ENCODE data around the gene DRD3.

The DRD3 gene

GRCh38 chr3:114122027-114122709 lies 56.7 kb downstream of the DRD3 start:
- no peak for DNase-seq (ENCODE audit: low read depth in 3 of 3, low spot score in 1 of 3)

GRCh38 chr3:114120211-114120610 lies 58.6 kb downstream of the DRD3 start:
- no peak for DNase-seq (ENCODE audit: low read depth in 3 of 3, low spot score in 1 of 3)

DNA sequence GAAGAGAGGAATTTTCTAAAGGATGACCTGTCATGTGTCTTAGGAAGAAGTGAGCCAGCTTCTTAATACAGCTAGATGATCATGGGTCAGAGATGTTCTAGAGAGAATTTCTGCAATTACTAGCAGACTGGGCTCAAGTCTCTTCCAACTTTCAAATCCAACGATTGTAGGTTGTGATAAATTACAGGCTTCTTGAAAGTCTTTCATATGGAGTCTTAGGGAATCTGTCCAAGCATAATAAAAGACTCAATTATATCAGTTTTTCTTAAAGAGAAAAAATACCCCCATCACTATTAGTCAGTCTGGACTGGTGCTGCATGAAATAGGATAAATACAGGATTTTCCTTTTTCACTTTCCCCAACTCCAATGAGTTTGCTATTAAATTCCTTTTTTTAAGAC lies 59.1 kb downstream of the DRD3 start:
- no peak for DNase-seq (ENCODE audit: low read depth in 3 of 3, low spot score in 1 of 3)

DNA sequence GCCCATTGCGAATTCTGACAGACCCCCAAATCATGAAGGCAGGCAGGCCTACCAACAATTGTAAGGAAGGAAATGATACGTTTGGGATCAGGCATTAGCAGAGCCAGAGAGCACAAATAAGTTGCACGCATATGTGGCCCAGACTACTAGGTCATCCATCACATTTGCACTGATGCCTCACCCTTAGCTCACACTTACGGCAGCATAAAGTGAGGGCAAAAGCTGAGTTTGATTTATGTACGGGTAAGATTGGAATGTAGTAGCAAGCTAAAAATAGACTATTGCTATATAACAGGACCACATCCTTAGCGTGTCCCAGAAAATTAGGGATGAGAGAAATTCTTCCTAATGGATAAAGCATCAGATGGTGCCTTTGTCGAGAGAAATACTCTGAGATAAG lies 63.7 kb downstream of the DRD3 start:
- DNase-seq (ENCODE audit: low read depth in 3 of 3, low spot score in 1 of 3): no peak

GRCh38 chr3:114114719-114115118 lies 64.1 kb downstream of the DRD3 start:
- no peak for DNase-seq (ENCODE audit: low read depth in 3 of 3, low spot score in 1 of 3)

DNA sequence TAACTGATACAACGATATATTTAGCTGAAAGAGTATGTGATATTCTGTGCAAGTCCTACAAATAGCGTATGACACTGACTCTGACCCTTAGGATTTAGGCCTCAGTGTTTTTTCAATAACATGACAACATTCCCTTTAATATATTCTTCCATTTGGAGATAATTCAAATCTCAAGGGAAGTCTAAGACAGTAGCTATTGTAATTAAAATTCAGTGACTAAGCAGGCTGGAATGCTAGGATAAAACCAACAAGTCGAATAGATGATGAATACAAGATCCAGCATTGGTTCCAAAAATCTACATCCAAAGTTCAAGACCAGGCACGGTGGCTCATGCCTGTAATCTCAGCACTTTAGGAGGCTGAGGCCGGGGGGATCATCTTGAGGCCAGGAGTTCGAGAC lies 66.2 kb downstream of the DRD3 start:
- no peak for DNase-seq (ENCODE audit: low read depth in 3 of 3, low spot score in 1 of 3)

DNA sequence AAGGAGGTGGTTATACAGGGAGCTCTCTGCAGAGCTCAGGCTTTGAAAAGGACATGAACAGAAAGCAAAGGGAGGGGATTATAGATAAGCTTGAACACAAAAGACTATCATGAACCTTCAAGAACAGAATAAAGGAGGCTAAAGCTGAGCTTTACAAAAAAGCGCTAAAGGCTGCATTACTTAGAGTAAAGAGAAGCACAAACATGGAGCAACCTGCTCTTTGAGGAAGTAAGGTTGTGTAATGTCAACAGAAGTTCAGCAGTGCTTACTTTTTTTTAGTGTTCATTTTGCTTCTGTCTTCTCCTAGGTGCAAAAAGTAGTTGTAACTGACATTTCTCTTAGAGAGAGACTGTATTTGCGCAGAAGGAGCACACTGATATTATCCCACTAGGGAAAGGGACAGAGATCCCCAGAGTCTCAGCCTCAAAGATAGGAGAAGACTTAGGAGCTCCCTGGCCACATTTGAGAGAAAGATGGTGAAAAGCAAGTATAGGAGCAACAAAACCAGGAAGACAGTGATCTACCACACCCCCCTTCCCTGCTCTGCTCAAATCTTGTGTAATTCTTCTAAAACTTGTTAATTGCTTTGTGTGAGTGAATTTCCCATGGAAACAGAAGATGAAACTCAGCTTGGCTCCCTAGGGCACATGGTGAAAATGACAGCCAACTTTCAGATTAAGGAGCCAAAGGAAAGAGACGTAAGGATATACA lies 67.6 kb downstream of the DRD3 start:
- no peak for DNase-seq (ENCODE audit: low read depth in 3 of 3, low spot score in 1 of 3)

DNA sequence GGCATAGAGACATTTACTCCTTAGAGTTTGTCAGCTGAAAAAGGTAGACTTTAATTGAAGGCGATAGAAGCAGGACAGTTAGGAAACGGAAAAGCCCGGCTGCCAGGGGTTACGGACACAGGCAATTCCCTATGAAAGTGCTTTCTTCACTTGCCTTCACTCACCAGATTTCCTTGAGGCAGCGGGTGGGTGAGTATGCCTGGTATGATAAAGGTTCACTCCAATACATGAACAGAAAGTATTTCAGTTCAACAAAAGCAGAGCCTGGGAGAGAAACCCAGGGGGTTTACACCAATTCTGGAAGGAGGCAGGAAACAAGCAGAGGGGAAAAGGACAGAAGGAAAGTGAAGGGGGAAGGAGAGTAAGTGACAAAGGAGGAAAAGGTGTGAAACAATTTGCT lies 68.4 kb downstream of the DRD3 start:
- no peak for DNase-seq (ENCODE audit: low read depth in 3 of 3, low spot score in 1 of 3)

- DNase-seq (ENCODE audit: low read depth in 3 of 3, low spot score in 1 of 3): no peak
Observed at GRCh38 chr3:114108137-114108536, 70.7 kb downstream of the DRD3 start.

- DNase-seq (ENCODE audit: low read depth in 3 of 3, low spot score in 1 of 3): no peak
Observed at GRCh38 chr3:114104414-114104813, 74.4 kb downstream of the DRD3 start.

DNA sequence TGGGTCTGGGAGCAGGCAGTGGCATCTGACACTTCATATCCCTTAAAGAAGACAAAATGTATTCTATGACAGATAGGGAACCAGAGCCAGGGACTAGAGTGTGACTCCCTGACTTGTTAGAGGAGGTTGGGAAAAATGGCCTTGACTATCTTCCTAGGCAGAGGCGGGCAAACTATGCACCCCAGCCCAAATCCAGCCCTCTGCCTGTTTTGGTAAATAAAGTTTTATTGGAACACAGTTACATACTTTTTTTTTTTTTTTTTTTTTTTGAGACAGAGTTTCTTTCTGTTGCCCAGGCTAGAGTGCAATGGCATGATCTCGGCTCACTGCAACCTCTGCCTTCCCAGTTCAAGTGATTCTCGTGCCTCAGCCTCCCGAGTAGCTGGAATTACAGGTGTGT lies 75.0 kb downstream of the DRD3 start:
- no peak for DNase-seq (ENCODE audit: low read depth in 3 of 3, low spot score in 1 of 3)

DNA sequence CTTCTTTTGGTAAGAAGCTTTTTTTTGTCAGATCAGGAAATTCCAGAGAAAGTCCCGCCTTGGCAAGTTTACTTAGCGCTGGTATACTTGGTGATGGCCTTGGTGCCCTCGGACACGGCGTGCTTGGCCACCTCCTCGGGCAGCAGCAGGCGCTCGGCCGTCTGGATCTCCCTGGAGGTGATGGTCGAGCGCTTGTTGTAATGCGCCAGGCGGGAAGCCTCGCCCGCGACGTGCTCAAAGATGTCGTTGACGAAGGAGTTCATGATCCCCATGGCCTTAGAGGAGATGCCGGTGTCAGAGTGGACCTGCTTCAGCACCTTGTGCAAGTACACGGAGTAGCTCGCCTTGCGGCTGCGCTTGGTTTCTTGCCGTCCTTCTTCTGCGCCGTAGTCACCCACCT lies 75.7 kb downstream of the DRD3 start:
- DNase-seq (ENCODE audit: low read depth in 3 of 3, low spot score in 1 of 3): no peak

GRCh38 chr3:114101101-114101500 lies 77.8 kb downstream of the DRD3 start:
- no peak for DNase-seq (ENCODE audit: low read depth in 3 of 3, low spot score in 1 of 3)

- DNase-seq (ENCODE audit: low read depth in 3 of 3, low spot score in 1 of 3): no peak
Observed at GRCh38 chr3:114095796-114096195, 83.1 kb downstream of the DRD3 start.

GRCh38 chr3:114093596-114093995 lies 85.3 kb downstream of the DRD3 start:
- no peak for DNase-seq (ENCODE audit: low read depth in 3 of 3, low spot score in 1 of 3)

DNA sequence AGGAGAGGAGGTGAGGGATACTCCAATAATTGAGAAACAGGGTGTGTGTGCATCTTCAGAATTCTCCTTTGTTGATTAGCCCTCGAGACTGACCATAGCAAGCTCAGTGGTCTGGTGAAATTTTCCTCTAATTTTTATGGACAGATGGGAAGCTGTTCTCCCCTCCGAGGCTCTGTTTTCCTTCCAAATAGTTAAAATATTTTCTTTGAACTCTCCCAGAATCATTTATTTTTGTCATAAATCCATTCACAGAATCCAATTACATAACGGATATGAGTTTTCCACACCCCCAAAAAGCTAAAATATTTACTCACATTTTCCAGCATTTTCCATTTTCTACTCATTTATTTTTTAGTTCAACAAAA lies 85.9 kb downstream of the DRD3 start:
- no peak for DNase-seq (ENCODE audit: low read depth in 3 of 3, low spot score in 1 of 3)

- DNase-seq (ENCODE audit: low read depth in 3 of 3, low spot score in 1 of 3): no peak
Observed at GRCh38 chr3:114092151-114093015, 86.5 kb downstream of the DRD3 start.

DNA sequence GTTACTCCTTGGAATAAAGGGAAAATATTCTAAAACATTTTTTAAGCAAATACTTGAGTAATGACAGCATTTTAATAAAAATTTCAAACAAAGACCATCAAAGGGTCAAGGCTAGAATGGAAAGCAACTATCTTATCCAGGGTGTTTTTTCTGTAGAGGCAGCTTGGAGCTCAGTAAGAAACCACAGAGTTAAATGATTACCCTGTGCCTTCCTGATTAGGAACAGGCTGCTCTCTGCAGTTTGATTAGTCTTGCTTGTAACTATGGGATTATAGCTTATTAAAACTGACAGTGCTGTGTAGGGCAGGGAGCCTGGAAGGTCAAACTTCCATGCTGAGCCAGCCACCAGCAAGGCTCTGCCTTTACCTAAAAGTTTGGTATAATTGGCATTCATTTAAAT lies 89.2 kb downstream of the DRD3 start:
- DNase-seq (ENCODE audit: low read depth in 3 of 3, low spot score in 1 of 3): no peak

DNA sequence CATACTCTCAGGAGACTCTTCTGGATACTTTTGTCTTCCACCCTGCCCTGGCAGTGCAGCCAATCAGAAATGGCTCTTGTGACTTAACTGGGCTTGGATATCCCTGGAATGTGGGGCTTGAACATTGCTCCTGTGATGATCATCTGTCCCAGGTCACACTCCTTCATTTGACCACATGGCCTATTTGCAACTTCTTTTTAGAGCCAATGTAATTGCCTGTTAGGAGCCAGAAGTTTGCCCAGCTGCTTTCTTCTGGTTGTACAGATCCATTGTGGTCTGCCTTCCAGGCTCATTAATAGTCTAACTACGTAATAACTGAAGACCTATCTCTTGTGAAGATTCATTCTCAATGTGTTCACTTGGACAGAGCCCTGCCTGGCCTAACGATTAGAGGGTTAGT lies 92.5 kb downstream of the DRD3 start:
- DNase-seq (ENCODE audit: low read depth in 3 of 3, low spot score in 1 of 3): no peak

DNA sequence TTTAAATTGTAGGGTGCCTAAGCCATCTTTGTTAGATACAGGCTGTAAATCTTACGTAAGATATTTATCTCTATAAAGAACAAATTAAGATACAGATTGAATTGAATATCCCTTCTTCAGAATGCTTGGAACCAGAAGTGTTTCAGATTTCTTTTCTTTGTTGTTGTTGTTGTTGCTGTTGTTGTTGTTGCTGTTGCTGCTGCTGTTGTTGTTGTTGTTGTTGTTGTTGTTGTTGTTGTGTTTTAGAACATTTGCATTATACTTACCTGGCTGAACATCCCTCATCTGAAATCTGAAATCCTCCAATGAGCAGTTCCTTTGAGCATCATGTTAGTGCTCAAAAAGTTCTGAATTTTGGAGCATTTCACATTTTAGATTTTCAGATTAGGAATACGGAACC lies 95.7 kb downstream of the DRD3 start:
- DNase-seq (ENCODE audit: low read depth in 3 of 3, low spot score in 1 of 3): no peak

DNA sequence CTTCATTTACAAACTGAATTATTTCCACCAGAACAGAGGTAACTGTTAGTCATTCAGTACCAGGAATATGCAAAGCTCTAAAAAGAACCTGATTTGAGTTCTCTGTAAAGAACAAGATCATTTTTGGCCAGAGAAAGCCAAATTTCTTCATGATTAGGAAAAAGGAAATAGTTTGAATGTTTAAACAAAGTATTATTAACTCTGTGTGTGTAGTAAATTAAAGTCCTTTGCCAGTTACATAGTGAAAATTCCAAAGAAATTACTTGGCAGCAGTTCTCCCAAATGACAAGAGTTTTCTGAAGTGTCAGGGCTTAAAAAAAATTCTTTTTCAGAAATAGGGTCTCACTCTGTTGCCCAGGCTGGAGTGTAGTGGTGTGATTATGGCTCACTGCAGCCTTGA lies 97.8 kb downstream of the DRD3 start:
- DNase-seq (ENCODE audit: low read depth in 3 of 3, low spot score in 1 of 3): no peak

DNA sequence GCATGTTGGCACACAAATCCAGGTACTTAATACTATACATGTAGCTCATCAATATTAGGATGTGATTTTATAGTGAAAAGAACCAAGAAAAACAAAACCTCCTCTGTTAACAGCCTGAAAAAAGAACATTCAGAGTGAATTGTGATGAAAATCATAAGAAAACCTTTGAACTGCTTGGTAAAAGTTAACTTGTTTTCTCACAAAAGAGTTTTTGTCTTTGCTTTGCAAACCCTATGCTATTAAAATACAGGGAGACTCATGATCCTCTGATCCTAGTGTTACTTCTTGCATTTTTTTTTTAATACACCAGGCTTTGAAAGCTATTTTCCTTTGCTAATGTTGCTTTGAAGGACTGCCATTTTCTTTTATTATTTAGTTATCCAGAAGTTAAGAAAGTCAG lies 98.7 kb downstream of the DRD3 start:
- DNase-seq (ENCODE audit: low read depth in 3 of 3, low spot score in 1 of 3): no peak
